DND-41 (cell line): Measurements from ENCODE around the gene NDRG3.

Experiments used
- ATAC-seq: fragments of 200-7000 bp; cut with Tn5 transposase; 3 replicates; pipeline ENCODE4 v1.9.1; 2021; ENCODE audit warnings: low read depth; ENCODE audit not compliant: insufficient read depth
- DNase-seq: peaks from one replicate; pipeline ENCODE4 v3.0.0-alpha.2; 2020
- H2AFZ ChIP-seq: 2 replicates; pipeline ENCODE4 v1.6.0; 2012; ENCODE audit warnings: low read depth, low read length
- H3K27ac ChIP-seq: 2 replicates; pipeline ENCODE4 v1.5.1; 2012; ENCODE audit warnings: low read length, inconsistent platforms
- H3K27me3 ChIP-seq: fragments of 200-600 bp; sonication (generic); 2 replicates; pipeline ENCODE4 v1.6.0; 2012; ENCODE audit warnings: low read length, mild to moderate bottlenecking, inconsistent platforms; ENCODE audit not compliant: insufficient read depth, poor library complexity
- H3K36me3 ChIP-seq: 2 replicates; pipeline ENCODE4 v1.5.1; 2012; ENCODE audit warnings: low read length, inconsistent platforms; ENCODE audit not compliant: insufficient read depth
- H3K4me1 ChIP-seq: 2 replicates; pipeline ENCODE4 v1.5.1; 2012; ENCODE audit warnings: mild to moderate bottlenecking, low read length; ENCODE audit not compliant: insufficient read depth
- H3K4me2 ChIP-seq: 2 replicates; pipeline ENCODE4 v1.6.0; 2012; ENCODE audit warnings: mild to moderate bottlenecking, moderate library complexity, low read length, inconsistent platforms; ENCODE audit not compliant: insufficient read depth
- H3K4me3 ChIP-seq, 2 experiments: fragments of 200-600 bp in 1 of 2; shearing (Covaris generic) in 1 of 2; 2 replicates each; pipeline ENCODE4 v1.5.1; 2012 to 2016; ENCODE audit warnings: inconsistent platforms in 2 of 2, low read length in 2 of 2, mild to moderate bottlenecking in 2 of 2, low read depth in 1 of 2, moderate library complexity in 1 of 2
- H3K79me2 ChIP-seq: 2 replicates; pipeline ENCODE4 v1.6.0; 2012; ENCODE audit warnings: low read length, inconsistent platforms; ENCODE audit not compliant: insufficient read depth
- H3K9ac ChIP-seq: 2 replicates; pipeline ENCODE4 v1.6.0; 2012; ENCODE audit warnings: low read depth, mild to moderate bottlenecking, inconsistent platforms, low read length, moderate library complexity
- H3K9me3 ChIP-seq: 2 replicates; pipeline ENCODE4 v1.5.1; 2012; ENCODE audit warnings: low read length, moderate library complexity, mild to moderate bottlenecking, inconsistent platforms; ENCODE audit not compliant: insufficient read depth, severe bottlenecking
- H4K20me1 ChIP-seq: 2 replicates; pipeline ENCODE4 v1.6.0; 2012; ENCODE audit warnings: low read length; ENCODE audit not compliant: insufficient read depth
- CTCF ChIP-seq: IDR thresholded peaks from 2 replicates; pipeline ENCODE4 v1.5.1; 2012; ENCODE audit warnings: borderline replicate concordance, low read length, moderate library complexity, mild to moderate bottlenecking; ENCODE audit not compliant: poor library complexity, severe bottlenecking; ENCODE audit errors: extremely low read depth
- EZH2 ChIP-seq: IDR thresholded peaks from 3 replicates; pipeline ENCODE4 v1.6.1; 2012; ENCODE audit warnings: borderline replicate concordance, low read depth, mild to moderate bottlenecking, moderate library complexity, low read length, inconsistent platforms; ENCODE audit not compliant: severe bottlenecking

NDRG3 gene

GRCh38 chr20:36628076-36628475 is 117.8 kb downstream of the NDRG3 start:
- ATAC-seq (no peak), DNase-seq (no peak)
- Histone ChIP-seq H3K4me1 (peaks cover 23% of the 10 kb centered on the region), H3K4me2 (no peak overlapping the region), H3K79me2 (no peaks in the 10 kb centered on the region), H3K36me3 (no peaks in the 10 kb centered on the region), H4K20me1 (no peaks in the 10 kb centered on the region), H2AFZ (no peak overlapping the region), H3K27me3 (no peaks in the 10 kb centered on the region), H3K4me3 (no peak overlapping the region), H3K9me3 (no peaks in the 10 kb centered on the region), H3K9ac (no peak overlapping the region), H3K27ac (no peak overlapping the region)
- no peak for TF ChIP-seq CTCF

- no peak for TF ChIP-seq CTCF
- H3K9ac ChIP-seq = no peak overlapping the region
- no peaks in the 10 kb centered on the region for H3K36me3 ChIP-seq
- ATAC-seq (no peak), DNase-seq (no peak)
- no peaks in the 10 kb centered on the region for H4K20me1 ChIP-seq
- peaks cover 9% of the 10 kb centered on the region for H3K4me1 ChIP-seq
- H3K9me3 ChIP-seq = no peaks in the 10 kb centered on the region
- H3K27ac ChIP-seq = no peak overlapping the region
- H3K4me2 ChIP-seq = no peak overlapping the region
- no peaks in the 10 kb centered on the region for H3K79me2 ChIP-seq
- no peaks in the 10 kb centered on the region for H3K27me3 ChIP-seq
- no peak overlapping the region for H3K4me3 ChIP-seq
- no peak overlapping the region for H2AFZ ChIP-seq
Measured at GRCh38 chr20:36624944-36625324, 121.0 kb downstream of the NDRG3 start.

- Histone ChIP-seq H3K9ac (no peak overlapping the region), H3K4me1 (peaks cover 2% of the 10 kb centered on the region)
Measured at GRCh38 chr20:36624068-36624943, 121.6 kb downstream of the NDRG3 start.

More at GRCh38 chr20:36624068-36624943, 121.6 kb downstream of the NDRG3 start:
- Histone ChIP-seq H3K9me3 (no peaks in the 10 kb centered on the region), H3K27ac (no peak overlapping the region), H4K20me1 (no peaks in the 10 kb centered on the region), H3K36me3 (no peaks in the 10 kb centered on the region), H3K79me2 (no peaks in the 10 kb centered on the region), H3K27me3 (no peaks in the 10 kb centered on the region), H2AFZ (no peak overlapping the region), H3K4me3 (no peak overlapping the region), H3K4me2 (no peak overlapping the region)
- TF ChIP-seq CTCF (no peak), EZH2 (no peak)
- no peak for ATAC-seq
- DNase-seq = no peak
